Ramos (cell line): ENCODE results near the gene GPD2.

Source experiments
- in situ Hi-C: fragments of 300-500 bp; cut with MboI; formaldehyde crosslinking; loops from one replicate; pipeline ENCODE4 v1.14.3; 2022; ENCODE audit warnings: low sequenced_read_pairs; ENCODE audit not compliant: unreplicated experiment

The GPD2 gene

GRCh38 chr2:156625360-156626170, 189.4 kb downstream of the GPD2 start:
- in situ Hi-C loops = no loop called here

- in situ Hi-C loops = no loop called here
Observed at GRCh38 chr2:156626931-156627330, 190.8 kb downstream of the GPD2 start.

- in situ Hi-C loops = no loop called here
Observed at GRCh38 chr2:156630579-156631337, 194.6 kb downstream of the GPD2 start.

- in situ Hi-C loops = no loop called here
Observed at GRCh38 chr2:156635646-156636045, 199.5 kb downstream of the GPD2 start.
